Stimulated activated CD8-positive, alpha-beta memory T cell treated with anti-CD3 and anti-CD28 coated beads, Interleukin-12 subunit alpha, Interleukin-12 subunit beta, amount 100 ng/mL, for 24 hours (primary cell): ENCODE data around the gene PCSK4.
"Not testable (repeated sequence)": the region's sequence is repeated elsewhere in the genome, so short reads cannot be mapped to it uniquely, and the experiment has no call there.

Experiments used
- DNase-seq: peaks from one replicate; pipeline ENCODE4 v3.0.0-alpha.2; 2020; ENCODE audit errors: extremely low read depth

PCSK4 gene

GRCh38 chr19:1490311-1491113 is at the start of gene PCSK4:
Gene PCSK4, minus strand, starts transcription at chr19:1490350. Its CDS starts 4 bp downstream, at chr19:1490346.
- peak; percentile 95 for DNase-seq

DNA sequence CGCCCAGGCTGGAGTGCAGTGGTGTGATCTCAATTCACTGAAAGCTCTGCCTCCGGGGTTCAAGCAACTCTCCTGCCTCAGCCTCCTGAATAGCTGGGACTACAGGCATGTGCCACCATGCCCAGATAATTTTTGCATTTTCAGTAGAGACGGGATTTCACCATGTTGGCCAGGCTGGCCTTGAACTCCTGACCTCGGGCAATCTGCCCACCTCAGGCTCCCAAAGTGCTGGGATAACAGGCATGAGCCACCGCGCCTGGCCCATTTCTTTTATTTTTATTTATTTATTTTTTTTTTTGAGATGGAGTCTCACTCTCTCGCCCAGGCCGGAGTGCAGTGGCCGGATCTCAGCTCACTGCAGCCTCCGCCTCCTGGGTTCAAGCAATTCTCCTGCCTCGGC is 49.6 kb upstream of the PCSK4 start:
- DNase-seq, result not testable (repeated sequence)

- no peak for DNase-seq
These were observed 48.8 kb upstream of the PCSK4 start for GRCh38 chr19:1538978-1539377.

- DNase-seq, result not testable (repeated sequence)
These were observed 45.5 kb upstream of the PCSK4 start for GRCh38 chr19:1535699-1536098.

DNA sequence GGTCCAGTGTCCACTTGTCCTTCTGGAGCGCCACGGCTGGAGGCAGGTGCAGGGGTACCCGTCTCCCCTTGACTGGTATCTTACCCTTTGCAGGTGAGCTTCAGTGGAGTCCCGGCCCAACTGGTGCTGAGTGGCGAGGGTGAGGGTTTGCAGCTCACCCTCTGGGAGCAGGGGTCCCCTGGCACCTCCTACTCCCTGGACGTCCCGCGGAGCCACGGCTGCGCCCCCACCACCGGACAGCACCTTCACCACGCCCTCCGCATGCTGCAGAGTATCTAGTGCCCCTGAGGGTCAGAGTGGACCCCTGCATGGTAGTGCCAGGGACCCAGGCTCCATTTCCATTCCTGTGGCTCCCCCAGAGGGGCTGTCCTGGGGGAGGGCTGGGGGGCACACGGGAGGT is 44.8 kb upstream of the PCSK4 start:
- DNase-seq, result no peak

GRCh38 chr19:1533510-1534150 is 43.5 kb upstream of the PCSK4 start:
- no peak for DNase-seq

GRCh38 chr19:1532003-1532402 is 41.9 kb upstream of the PCSK4 start:
- no peak for DNase-seq

DNA sequence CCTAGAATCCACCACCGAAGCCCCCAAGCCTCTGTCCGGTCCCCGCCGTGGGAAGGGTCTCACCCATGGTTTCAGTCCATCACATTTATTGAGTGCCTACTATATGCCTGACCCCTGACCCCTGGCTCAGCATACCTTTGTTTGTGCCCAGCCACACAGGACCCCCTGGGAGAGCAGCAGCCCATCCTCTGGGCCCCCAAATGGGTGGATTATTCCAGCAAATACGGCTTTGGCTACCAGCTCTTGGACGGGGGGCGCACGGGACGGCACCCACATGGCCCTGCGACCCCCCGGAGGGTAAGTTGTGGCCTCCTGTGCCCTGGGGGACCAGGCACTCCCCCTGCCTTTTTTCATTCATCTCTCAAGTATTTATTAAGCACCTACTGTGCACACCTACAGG is 41.4 kb upstream of the PCSK4 start:
- DNase-seq, result no peak

GRCh38 chr19:1530856-1531255 is 40.7 kb upstream of the PCSK4 start:
- not testable (repeated sequence) for DNase-seq

DNA sequence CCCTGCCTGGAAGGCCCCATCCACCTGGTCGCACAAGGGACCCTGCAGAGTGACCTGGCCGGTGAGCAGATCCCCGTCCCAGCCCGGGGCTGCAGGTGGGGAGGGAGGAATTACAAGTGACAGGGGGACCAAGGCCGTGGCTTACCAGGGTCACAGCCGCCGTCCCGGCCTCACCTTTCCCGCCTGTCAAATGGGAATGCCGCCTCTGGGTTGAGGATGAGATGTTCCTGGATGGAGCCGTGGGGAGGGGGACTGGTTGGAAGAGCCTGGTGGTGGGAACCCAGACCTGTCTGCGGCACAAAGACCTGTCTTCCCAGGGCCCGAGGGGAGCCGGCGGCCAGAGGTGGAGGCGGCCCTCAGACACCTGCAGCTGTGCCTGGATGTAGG is 39.3 kb upstream of the PCSK4 start:
- DNase-seq, result no peak

DNA sequence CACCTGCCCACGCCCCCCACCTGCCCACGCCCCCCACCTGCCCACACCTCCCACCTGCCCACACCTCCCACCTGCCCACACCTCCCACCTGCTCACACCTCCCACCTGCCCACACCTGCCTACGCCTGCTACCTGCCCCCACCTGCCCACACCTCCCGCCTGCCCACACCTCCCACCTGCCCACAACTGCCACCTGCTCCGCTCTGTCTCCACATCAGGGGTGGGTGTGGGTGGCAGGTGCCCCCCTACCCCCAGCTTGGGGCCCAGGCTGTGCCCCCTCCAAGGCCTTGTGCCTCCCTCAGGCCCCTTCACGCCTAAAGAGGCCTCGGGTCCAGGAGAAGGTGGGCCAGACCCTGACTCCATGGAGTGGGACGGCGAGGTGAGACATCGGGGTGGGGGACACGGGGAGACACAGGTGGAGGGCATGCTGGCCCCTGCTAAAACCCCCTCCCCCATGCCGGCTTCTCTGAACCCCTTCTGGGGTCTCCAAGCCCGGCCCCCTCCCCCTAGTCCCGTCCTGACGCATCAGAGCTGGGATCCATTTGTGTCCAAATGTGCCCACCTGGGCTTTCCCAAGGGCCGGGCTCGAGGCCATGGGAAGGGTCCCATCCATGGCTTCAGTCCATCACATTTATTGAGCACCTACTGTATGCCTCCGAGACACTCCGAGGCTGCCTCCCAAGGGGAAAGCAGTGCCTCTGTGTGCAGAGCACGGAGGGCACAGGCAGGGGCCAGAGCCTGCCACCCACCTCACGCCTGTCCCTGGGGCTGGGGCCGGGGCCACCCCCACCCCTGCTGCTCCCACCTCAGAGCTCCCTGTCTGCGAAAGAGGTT is 38.7 kb upstream of the PCSK4 start:
- DNase-seq, result no peak

DNA sequence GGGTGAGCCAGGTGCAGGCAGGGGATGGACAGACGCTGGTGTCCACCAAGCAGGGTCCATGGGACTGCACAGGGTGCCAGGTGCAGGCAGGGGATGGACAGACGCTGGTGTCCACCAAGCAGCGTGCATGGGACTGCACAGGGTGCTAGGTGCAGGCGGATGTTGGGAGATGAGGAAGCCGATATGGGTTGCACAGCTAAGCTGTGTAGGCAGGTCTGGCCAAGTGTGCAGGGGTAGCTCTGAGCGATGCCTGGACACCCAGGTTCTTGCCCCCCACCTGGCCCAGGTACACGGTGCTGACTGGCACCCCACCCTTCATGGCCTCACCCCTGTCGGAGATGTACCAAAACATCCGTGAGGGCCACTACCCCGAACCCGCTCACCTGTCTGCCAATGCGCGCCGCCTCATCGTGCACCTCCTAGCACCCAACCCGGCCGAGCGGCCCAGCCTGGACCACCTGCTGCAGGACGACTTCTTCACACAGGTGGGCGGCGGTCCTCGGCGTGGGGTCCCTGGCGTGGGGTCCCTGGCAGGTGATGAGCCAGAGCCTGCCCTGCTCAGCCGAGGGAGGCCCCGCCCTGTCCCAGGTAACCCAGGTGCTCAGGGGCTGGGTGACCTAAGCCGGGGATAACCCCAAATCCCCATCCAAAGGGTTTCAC is 37.6 kb upstream of the PCSK4 start:
- DNase-seq, result no peak

DNA sequence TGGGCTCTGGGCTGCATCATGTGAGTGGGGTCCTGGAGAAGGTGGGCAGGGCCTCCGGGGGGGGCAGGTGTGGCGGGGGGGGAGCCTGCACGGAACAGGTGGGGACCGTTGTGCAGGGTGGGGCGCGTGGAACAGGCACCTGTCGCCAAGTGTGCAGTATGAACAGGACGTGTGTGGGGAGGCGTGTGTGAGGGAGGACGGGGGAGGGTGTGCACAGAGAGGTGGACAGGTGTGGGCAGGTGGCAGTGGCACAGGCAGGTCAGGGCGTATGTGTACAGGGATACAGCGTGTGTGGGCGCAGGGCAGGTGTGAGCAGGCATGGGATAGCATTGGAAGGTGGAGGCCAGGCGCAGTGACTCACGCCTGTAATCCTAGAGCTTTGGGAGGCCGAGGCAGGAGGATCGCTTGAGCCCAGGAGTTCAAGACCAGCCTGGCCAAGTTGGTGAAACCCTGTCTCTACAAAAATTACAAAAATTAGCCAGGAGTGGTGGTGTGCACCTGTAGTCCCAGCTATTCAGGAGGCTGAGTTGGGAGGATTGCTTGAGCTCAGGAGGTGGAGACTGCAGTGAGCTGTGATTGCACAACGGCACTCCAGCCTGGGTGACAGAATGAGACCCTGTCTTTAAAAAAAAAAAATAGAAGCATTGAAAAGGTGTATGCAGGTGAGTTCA is 37.0 kb upstream of the PCSK4 start:
- DNase-seq, result no peak

DNA sequence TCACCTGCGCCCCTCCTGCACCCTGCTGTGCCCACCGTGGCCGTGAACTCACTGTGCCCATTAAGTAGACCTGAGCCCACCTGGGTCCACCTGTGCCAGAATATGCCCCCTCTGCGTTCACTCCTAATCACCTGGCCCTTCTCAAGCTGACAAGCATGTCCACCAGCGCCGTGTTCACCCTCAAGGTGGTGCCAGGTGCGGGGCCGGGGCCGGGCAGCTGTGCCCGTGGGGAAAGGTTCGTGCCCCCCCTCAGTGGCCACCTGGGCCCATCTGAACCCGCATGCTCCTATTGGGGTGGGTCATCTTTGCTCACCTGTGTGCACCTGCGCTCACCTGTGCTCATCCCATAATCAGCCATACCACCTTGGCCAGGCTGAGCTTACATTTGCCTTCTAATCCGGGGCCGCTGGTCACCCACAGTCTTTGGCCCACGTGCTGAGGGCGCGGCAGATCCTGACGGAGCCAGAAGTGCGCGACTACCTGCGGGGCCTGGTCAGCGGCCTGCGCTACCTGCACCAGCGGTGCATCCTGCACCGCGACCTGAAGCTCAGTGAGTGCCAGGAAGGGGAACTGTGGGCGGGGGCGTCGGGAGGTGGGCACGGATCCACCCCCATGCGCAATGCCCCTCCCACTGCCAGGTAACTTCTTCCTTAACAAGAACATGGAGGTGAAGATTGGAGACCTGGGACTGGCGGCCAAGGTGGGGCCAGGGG is 36.1 kb upstream of the PCSK4 start:
- DNase-seq, result no peak

GRCh38 chr19:1525343-1525742 is 35.2 kb upstream of the PCSK4 start:
- DNase-seq, result no peak

- no peak for DNase-seq
These were observed 34.8 kb upstream of the PCSK4 start for GRCh38 chr19:1524972-1525325.

DNA sequence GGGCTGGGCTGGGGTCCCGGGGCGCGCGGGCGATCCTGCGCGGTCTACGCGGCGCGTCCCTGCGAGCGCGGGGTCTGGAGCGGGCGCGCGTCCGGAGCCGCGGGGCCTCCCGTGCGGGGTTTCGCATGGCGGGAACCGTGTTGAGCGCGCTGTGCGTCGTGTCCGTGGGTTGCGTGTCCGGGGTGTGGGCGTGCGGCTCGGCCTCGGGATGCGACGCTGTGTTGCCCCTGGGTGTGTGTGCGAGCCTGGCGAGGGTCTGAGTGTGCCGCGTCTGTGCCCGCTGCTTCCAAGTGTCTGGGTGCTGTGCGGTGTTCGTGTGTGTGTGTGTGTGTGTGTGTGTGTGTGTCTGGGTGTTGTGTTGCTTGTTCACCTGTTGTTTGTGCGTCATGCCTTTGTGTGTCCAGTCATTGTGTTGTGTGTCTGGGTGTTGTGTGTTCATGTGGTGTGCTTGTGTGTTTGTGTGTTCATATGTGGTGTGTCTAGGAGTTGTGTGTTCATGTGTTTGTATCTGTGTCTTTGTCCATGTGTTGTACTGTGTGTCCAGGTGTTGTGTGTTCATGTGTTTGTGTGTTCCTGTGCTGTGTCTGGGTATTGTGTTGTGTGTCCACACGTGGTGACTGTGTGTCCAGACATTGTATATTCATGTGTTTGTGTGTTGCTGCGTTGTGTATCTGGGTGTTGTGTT is 34.3 kb upstream of the PCSK4 start:
- no peak for DNase-seq

DNA sequence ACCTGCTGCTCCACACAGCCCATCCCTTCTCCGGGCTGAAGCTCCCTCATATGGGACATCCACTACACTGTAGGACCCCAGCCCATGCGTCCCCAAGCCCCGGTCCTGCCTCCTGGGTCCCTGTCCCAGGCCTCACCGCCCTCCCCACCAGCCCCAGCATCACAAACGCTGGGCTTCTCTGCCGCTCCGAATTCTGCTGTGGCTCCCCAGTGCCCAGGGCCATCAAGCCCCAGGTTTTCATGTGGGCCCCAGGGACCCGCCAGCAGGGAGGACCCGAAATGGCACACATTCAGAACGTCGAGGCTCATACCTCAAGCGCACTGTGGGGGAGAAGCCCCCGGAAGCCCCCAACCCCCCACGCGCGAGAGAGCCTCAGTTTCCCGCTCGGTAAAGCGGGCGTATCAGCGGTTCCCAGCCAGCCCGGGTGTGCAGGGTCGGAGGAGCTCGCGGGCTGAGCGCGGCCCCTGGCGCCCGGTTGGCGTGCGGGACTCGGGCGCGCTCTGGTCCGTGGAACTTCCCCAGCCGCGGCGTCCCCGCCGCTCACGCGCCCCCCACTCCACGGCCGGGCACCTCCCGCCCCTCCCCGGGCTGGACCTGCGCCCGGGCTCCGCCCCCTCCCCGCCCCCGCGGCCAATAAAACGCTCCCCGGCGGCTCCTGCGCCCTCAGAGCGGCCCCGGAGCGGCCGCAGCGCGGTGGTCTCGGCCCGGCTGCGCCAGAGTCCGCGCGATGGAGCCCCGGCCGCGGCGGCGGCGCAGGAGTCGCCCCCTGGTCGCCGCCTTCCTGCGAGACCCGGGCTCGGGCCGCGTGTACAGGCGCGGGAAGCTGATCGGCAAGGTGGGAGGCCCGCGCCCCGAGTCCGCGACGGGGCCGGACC is 33.5 kb upstream of the PCSK4 start, which contains the start of gene PLK5:
PLK5 (plus strand) TSS at position 666 of the 875 bp plus-strand sequence. CDS start 2,920 bp downstream, outside the sequence.
- DNase-seq, result no peak

- DNase-seq, result no peak
These were observed 32.7 kb upstream of the PCSK4 start for GRCh38 chr19:1522838-1523237.
